DMS 273 (cell line): Measurements from ENCODE around the gene PANK3.

Experiments used
- DNase-seq: peaks from one replicate; lab custom pipeline; 2025; ENCODE audit not compliant: unreplicated experiment; lab: John Stamatoyannopoulos, UW

PANK3 gene

DNA sequence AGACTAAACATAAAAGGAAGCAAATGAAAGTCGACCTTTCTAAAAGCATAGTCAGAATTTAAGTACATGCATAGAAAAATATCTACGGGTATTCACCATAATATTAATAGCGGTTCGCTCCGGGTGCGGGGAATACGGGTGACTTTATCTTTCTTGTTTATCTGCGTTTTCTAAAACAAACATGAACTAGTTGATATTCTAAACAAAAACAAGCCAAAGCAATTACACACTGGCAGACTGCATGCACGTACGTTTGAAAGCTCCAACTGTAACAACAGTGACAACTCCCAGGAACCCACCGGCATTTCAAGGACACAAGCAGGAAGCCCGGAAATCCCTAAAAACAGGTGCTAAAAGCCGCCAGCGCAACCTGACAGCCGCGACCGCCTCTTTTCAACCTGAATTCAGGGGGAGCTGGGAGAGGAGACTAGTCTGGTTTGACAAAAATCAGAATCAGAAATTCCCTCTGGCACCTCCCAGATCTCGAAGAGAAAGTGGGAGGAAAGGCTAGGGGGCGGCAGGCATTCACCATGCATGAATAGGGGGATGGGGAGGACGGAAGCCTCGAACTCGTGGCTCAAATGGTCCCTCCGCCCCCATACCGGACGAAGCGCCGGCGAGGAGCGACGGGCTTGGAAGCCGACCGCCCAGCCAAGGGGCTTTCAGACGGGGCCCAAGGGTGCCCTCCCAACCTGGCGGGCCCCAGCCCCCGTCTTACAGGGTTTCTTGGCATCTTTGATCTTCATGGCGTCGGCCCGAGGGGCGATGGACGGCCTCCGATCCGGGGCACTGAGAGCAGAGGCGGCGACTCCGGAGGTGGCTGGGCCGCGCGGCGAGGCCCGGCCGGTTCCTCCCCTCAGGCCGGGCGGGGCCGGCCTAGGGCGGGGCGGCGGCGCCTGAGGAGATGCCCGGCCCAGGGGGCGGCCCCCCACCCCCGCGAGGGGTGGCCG, at the start of gene PANK3:
PANK3 (minus strand) TSS at position 831 of the 950 bp plus-strand sequence; CDS start at position 746, 85 bp downstream.
- DNase-seq: peak; percentile 97

DNA sequence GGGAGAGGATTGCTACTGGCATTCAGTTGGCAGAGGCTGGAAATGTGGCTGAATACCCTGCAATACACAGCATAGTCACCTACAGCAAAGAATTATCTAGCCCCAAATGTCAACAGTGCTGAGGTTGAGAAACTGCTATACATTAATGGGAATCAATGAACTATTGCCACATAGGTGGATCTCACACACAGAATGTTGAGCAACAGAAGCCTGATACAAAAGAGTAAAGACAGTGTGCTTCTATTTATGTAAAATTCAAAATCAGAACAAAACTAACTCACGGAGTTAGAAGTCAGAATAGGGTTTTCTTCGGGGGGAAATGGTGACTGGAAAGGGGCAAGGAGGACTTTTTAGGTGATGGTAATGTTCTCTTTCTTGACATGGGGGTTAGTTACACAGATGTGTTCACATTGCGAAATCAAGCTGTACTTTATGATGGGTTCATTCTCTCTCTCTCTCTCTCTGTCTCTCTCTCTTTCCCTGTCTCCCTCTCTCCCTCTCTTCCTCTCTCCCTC, 45.7 kb upstream of the PANK3 start:
- DNase-seq: no peak

DNA sequence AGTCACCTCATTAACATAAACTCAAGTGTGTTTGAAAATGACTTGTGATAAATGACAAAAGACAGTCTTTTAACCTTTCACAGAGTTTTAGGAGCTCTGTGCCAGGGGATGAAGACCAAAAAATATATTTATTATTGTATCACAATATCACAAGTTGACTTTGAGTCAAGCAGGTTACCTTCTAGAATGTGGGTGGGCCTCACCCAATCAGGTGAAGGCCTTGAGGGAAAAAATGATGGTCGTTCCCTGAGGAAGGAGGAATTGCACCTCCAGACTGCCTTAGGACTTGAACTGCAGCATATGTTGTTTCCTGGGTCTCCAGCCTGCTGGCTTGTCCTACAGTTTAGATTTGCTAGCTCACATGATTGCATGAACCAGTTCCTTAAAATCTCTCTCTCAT, 41.6 kb upstream of the PANK3 start:
- DNase-seq: no peak

DNA sequence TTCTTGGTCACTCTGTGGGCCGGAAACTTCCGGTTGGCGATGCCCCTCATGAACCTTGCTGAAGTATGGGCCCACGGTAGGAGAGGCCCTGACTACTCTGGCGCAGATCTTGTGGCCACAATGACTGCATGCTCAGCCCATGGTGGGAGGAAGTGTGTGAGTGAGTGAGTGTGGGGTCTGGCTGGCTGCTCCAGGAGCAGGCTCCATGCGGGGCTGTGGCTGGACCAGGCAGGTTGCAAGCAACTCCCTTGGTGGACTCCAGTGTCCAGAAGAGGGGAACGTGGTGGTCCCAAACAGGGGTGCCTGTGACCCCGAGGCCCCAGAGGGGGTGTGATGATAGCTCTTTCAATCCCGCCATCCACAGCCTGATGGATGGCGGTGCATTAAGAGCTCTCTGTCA, 35.5 kb upstream of the PANK3 start:
- no peak for DNase-seq

DNA sequence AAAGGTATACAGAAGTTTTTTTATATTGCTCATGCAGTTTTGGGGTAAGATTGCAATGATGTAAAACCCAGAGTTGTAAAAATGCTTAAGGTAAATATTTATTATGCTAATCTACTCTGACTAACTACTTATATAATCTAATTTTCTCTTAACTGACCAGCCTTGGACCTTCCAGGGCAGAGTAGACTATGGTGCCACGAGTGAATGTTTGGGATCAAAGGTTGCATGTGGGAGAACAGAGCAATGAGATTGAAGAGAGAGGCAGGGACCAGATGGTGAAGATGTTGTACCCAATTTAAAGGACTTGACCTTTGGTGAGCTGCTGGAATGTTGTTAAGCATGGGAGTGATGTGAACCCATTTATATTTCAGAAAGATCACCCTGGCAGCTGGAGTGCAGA, 34.8 kb upstream of the PANK3 start:
- DNase-seq: no peak

DNA sequence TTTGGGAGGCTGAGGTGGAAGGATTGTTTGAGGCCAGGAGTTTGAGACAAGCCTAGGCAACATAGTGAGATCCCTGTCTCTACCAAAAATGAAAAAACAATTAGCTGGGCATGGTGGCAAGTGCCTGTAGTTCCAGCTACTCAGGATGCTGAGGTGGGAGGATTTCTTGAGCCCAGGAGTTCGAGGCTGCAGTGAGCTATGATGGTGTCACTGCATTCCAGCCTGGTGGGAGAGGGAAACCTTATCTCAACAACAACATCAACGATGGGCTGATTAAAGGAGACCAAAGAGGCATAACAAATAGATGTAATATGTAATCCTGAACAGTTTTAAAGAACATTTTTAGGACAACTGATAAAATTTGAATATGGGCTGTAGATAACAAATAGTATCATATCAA, 34.2 kb upstream of the PANK3 start:
- no peak for DNase-seq

DNA sequence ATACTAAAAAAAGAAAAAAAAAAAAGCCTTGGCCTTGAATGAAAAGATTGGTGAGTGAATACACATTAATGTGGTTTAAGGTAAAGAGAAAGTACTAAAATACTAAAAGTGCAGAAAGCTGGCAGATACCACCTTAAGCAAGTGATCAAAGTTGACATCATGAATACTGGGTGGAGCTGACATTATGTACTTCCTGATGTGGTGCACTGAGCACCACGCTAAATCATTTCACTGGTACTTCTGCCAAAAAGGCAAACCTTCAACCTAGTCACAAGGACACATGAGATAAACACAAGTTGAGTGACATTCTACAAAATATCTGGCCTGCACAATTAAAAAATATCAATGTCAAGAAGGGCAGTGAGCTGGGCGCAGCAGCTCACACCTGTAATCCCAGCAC, 33.8 kb upstream of the PANK3 start:
- DNase-seq: no peak

DNA sequence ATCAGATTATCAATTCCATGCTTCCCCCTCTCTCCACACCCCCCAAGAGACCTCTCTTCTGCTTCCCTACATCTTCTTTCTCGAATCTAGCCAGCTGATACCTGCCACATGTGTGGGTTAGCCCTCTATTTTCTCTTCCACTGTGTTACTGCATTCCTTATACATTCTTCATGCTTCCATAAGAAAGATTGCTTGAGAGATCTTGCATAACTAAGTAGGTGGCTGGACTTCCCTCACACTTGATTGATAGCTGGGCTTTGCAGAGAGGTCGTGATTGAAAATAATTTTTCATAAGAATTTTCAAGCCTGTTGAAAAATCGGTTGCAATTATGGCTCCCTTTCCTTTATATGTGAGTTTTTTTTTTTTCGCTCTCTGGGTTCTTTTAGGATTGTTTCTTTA, 33.0 kb upstream of the PANK3 start:
- DNase-seq: no peak

DNA sequence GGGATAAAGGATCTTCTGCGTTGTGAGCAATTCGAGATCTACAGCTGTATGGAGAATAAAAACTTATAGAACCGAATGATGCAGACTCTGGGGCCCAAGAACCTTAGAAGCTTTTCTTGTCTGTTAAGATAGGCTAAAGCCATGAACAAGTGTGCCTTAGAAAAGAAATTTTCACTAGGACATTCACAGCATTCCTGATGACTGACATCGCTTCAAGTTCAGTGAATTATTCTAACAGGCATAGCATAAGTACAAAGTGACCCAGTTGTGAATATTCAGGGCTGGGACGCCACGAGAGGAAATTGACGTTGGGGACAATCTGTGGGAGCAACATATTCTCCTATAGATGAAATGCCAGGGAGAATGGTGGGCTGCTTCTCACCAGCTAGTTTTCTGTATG, 32.0 kb upstream of the PANK3 start:
- DNase-seq: no peak

DNA sequence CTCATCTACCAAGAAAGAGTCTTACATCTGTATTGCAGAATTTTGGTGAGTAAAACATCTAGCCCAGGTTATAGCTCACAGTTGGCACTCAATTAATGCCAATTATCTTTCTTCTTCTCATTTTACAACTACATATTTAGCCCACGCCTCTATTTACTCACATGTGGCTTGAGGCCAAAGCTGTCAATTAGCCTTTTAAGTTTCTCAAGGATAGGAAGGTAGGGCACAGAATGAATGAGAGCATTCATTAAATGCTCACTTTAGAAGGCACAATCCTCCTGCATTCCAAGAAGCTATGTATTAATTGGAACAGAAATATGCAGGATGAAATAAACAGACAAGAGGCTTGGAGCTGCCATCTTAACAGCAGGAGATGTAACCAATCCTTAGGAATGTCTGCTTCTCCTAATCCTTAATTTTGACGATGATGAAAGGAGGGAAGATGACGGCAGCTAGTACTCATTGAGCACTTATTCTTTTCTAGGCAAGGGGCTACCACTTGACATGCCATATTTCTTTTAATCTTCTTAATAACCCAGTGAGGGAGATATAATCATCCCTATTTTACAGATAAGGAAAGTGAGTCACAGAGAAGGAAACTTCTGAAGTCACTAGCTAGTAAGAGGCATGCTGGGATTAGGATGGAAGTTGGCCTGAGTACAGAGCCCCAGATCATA, 30.8 kb upstream of the PANK3 start:
- no peak for DNase-seq

DNA sequence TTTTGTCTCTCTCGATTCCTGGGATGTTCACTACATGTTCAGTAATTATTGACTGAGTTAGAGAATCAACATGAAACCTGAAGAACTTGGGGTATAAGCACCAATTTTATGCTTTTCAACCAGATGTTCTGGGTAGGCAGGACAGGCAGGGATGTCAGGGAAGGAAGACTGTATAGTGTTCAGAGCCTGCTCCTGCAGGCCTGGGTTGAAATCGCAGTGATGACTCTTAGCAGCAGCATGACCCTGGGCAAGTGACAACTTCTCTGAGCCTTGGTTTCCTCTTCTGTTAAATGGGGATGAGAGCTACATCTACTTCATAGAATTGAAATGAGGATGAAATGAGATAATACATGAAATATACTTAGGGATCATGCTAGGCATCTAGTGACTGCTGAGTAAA, 29.7 kb upstream of the PANK3 start:
- no peak for DNase-seq

DNA sequence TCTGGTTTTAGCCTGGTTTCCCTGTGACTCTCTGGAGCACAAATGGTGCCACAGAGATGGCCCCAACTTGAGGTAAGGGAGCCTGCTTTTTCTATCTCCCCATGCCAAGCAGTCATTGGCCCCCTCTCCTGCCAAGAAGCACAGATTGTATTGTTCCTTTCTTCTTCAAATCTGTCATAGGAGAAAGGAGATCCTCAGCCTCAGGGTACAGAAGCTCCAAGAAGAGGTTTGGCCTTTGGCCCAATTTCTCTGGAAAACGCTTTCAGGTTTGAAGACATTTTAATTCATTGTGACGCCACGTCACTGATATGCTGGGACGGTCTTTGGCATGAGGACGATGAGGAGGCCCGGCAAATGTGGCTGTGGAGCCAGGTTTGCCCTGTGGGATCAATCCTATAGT, 29.2 kb upstream of the PANK3 start:
- DNase-seq: no peak

DNA sequence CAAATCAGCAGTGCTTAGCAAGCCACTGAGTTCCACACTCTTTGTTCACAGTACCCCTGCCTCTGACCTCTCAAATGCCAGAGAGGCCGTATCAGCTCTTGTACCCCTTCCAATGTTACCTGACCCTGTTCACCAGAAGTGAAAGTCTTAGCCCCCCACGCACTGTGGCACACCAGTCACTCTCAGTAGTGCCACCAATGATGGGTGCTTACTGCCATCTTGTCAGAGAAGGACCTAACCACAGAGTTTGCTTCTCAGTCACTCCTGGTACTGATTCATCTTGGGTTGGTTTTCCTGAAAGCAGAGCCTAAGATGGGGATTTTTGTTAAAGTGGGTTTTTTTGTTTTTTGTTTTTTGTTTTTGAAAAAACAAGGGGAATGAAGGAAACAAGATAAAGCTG, 28.8 kb upstream of the PANK3 start:
- DNase-seq: no peak

DNA sequence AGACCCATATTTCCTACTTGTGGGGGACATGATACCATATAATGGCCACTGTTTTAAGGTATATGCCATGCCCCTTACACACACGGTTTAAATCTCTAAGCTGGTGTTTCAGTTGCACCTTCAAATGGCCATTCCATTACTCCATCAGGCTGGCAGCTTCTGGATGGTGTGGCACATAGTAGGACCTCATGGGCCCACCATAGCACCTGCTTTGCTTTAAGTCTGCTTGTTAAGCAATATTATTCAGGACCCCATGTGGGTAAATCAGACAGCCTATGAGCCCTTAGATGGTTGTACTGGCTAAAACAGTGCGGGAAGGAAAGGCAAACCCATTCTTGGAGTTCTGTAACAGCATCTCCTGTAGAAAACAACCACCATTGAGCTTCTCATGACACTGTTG, 27.4 kb upstream of the PANK3 start:
- DNase-seq: no peak

DNA sequence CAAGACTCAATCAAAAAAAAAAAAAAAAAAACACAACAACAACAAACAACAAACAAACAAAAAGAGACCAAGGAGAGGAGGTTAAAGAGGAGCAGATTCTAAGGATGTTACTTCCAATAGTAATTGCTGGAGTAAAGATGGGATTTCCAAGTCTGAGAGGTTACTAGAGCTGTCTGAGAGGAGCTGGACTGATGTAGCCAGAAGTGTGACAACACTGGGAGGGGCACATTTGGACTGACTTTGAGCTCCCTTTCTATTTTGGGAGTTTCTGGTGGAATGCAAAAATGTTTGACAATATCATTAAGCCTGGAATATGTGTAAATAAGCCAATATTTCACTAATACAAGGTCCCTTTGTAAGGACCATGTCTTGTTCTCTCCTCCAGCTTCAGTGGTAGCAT, 25.3 kb upstream of the PANK3 start:
- DNase-seq: no peak

DNA sequence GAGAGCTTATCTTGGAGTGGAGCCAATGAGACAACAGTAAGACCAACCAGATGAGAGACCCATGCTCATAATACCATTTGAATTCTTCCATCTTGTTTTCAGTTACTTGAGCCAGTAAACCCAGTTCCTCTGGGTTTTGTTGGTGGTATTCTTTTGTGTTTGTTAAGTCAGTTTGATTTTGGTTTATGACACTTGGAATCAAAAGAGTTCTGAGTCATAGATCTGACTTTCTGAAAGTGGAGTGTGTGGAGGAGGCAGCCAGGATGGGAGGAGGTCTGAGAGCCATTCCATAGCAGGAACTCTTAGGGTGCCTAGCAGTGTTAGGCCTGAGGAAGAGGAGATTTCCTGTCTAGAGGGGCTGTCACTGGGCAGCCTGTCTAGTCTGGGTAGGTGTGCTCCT, 24.6 kb upstream of the PANK3 start:
- DNase-seq: no peak

DNA sequence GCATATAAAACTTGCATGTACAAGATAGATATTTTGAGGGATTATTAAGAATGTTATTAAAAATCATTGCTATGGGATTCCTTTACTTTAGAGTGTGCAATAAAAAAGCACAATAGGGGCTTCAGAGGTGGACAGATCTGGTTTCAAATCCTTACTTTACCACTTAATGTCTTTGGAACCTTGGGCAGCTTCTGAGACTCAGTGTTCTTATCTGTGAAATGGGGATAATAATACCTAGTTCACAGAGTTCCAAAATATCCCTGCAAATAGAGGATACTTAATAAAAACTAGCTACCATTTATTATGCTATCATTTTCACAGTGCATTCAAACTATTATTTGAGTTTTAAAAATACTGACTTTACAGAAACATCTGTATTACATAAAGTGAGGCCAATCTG, 23.3 kb upstream of the PANK3 start:
- no peak for DNase-seq

DNA sequence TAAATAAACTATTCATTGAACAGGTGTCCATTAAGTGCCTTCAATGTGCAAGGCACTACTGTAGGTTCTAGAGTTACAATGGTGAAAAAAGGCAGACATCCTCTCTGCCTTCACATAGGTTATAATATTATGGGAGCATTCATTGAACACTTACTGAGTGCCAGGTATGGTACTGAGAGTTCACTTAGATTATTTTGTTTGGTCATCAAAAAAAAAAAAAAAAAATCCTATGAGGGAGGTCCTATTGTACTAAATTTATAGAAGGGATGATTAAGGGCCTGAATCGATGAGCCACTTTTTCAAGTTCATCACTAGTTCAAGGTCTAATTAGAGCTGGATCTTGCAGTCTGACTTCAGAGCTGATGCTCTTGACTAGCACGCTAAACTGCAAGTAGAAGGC, 22.8 kb upstream of the PANK3 start:
- peak; percentile 17 for DNase-seq

DNA sequence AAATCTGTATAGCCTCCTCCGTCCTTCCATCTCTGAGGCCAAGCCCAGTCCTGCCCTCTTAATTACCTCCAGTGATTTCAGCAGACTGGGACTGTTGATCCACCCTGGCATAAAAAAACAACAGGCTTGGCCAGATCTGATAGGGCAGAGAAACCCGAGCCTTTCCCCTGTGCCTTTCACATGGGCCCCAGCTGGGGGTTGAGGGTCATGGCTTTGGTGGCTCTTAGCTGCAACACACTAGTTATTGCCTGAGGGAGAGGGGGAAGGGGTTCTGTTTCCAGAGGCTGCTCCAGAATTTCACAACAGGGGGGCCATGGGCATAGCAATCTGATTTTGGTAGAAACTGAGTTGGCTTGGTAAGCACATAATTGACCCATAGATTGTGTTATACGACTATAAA, 21.2 kb upstream of the PANK3 start:
- peak; percentile 94 for DNase-seq

DNA sequence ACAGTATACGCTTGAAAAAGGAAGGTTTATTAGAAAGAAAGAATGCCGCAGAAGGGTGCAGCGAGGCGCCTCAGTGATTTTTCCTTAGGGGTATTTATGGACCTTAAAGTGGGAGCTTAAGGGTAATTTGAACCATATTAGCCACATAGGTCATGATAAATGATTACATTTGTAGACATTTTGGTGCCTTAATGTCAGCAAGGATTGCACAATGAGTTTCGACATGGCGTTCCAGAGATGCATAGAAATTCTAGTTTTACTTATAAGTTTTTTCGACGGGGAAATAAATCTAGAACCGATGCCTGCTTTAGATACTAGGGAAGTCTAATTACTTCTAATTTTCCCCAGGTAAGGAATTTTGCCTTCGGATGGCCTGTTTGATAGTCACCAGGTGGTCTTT, 20.7 kb upstream of the PANK3 start:
- no peak for DNase-seq

DNA sequence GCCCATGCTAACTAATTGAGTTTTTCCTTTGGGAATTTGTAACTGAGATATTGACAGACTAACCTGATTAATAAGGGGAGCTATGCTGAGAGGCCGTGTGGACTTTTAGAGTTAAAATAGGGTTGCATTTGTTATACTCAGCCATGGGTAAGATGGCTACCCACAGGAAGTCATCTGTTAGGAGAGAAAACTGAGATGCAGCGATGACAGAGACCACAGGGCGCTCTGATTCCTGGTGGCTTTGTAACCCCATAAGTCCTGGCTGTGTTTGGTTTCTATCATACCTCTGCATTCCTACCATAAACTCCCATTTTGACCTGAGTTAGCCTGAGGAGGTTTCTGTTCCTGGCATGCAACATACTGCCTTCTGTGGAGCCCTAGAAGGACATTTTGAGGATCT, 19.5 kb upstream of the PANK3 start:
- no peak for DNase-seq

DNA sequence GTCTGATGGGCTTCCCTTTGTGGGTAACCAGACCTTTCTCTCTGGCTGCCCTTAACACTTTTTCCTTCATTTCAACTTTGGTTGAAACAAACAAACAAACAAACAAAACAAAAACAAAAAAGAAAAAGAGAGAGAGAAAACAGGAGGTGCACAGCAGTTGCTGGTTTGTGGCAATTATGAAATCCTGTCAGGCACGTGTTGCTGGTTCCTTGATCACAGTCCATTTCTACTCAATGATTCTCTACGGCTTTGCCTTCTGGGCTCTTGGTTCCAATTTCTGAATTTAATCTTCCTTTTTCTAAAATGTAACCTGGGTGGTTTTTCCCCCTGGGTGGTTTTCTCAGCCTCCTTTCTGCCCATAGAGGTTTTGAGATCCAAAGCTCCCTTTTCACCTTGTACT, 17.8 kb upstream of the PANK3 start:
- DNase-seq: no peak
